Caco-2 (cell line): ENCODE results near the gene HOXC10. TPM values are rescaled to one million over a fixed set of nuclear protein-coding genes. Genes with fewer than 3 reads are reported as not detected.

Experiments used
- BruUV-seq: library from RNA; stranded (reverse); fragments of 400-500 nt; replicated peaks from 2 replicates; lab custom pipeline; 2021; lab: Mats Ljungman, UMichigan
- CTCF ChIA-PET: fragments of 300-600 bp; sonication (Branson Sonifier 250); formaldehyde crosslinking; loops from one replicate; lab custom pipeline; 2022; ENCODE audit warnings: antibody characterized with exemption; lab: Charles Lee
- POLR2A ChIA-PET: fragments of 300-600 bp; sonication (Branson Sonifier 250); formaldehyde crosslinking; loops from one replicate; lab custom pipeline; 2022; ENCODE audit warnings: antibody characterized with exemption; lab: Charles Lee
- DNase-seq, 2 experiments: peaks; one replicate each; pipeline versions ENCODE4 v3.0.0 to v3.0.0-alpha.2; 2020 to 2022
- H3K27me3 ChIP-seq: replicated peaks from 2 replicates; pipeline ENCODE4 v1.6.0; 2011; ENCODE audit warnings: low read length; ENCODE audit not compliant: control insufficient read depth, insufficient read depth
- H3K36me3 ChIP-seq: 2 replicates; pipeline ENCODE4 v1.5.1; 2011; ENCODE audit warnings: low read length; ENCODE audit not compliant: control insufficient read depth, insufficient read depth
- H3K4me1 ChIP-seq: fragments of 250-450 bp; sonication (Bioruptor Pico); 2 replicates; pipeline ENCODE4 v1.5.1; 2020; ENCODE audit warnings: mild to moderate bottlenecking
- H3K4me3 ChIP-seq: 2 replicates; pipeline ENCODE4 v1.5.1; 2011; ENCODE audit warnings: low read depth, mild to moderate bottlenecking, control low read depth, low read length
- H3K9me3 ChIP-seq: fragments of 250-450 bp; sonication (Bioruptor Pico); 2 replicates; pipeline ENCODE4 v1.5.1; 2020; ENCODE audit warnings: mild to moderate bottlenecking, moderate library complexity
- H3K27ac Mint-ChIP-seq: one replicate; pipeline ENCODE4 v1.8.0; 2022; ENCODE audit warnings: mixed read lengths; ENCODE audit not compliant: unreplicated experiment
- H3K27me3 Mint-ChIP-seq: one replicate; pipeline ENCODE4 v1.8.0; 2022; ENCODE audit warnings: mixed read lengths; ENCODE audit not compliant: insufficient read depth, unreplicated experiment
- H3K36me3 Mint-ChIP-seq: one replicate; pipeline ENCODE4 v1.8.0; 2022; ENCODE audit warnings: mild to moderate bottlenecking, mixed read lengths; ENCODE audit not compliant: insufficient read depth, unreplicated experiment
- H3K4me1 Mint-ChIP-seq: one replicate; pipeline ENCODE4 v1.8.0; 2022; ENCODE audit warnings: low read depth, mixed read lengths; ENCODE audit not compliant: unreplicated experiment
- H3K4me3 Mint-ChIP-seq: one replicate; pipeline ENCODE4 v1.8.0; 2022; ENCODE audit warnings: mild to moderate bottlenecking, moderate library complexity, mixed read lengths; ENCODE audit not compliant: unreplicated experiment
- H3K9me3 Mint-ChIP-seq: one replicate; pipeline ENCODE4 v1.8.0; 2022; ENCODE audit warnings: mixed read lengths; ENCODE audit not compliant: unreplicated experiment
- intact Hi-C: fragments of 100-400 bp; cut with micrococcal nuclease; formaldehyde crosslinking; loops from one replicate; pipeline ENCODE4 v1.10.0; 2022; ENCODE audit not compliant: unreplicated experiment
- total RNA-seq: library from RNA; stranded (reverse); gene quantifications from 2 replicates; pipeline ENCODE4 v1.2.3, GENCODE V29; 2022
- TF ChIP-seq, protein P1 (sequence below), 2 experiments: fragments of 200-600 bp in 1 of 2; IDR thresholded peaks; 1 replicate in 1 of 2; 2 replicates in 1 of 2; pipeline versions ENCODE4 v1.5.1 to v1.8.0; 2011 to 2022; ENCODE audit warnings: antibody characterized with exemption in 1 of 2, control low read depth in 1 of 2, inconsistent platforms in 1 of 2, low read depth in 1 of 2, low read length in 1 of 2, mild to moderate bottlenecking in 1 of 2, moderate library complexity in 1 of 2; ENCODE audit not compliant: insufficient read depth in 1 of 2, severe bottlenecking in 1 of 2, unreplicated experiment in 1 of 2

HOXC10 gene
- total RNA-seq, 1 experiment from 2014 or later, result 4.0 TPM

DNA sequence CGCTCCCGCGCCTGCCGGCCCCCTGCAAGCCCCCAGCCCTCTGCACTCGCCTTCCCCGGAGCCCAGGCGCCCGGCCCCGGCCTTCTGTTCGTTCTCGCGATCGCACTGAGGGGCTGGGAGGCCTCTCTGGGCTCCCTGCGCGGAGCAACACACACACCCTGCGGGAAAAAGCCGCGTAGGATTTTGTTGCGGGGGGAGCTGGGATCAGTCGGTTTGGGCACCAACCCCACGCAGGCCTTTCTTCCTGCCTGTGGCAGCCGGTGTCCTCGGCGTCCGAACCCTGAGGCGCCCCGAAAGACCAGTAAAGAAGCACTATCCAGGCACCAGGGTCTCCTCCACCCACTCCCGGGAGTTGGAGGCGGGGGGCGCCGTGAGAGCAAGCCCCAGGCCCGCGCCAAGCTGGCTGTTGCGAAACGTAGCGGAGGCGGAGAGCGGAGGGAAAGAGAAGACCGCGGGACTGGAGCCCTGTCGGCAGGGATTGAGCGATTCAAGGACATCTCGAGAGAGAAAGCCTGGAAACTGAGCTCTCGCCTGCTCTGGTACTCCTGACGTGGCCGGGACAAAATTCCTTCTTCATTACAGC lies 46.0 kb downstream of the HOXC10 start:
- no peak for DNase-seq
- H3K27ac Mint-ChIP-seq, result no peak overlapping the region
- Histone ChIP-seq H3K27me3 (no peaks in the 10 kb centered on the region), H3K36me3 (no peaks in the 10 kb centered on the region; the same call in 1 of the 2 replicates), H3K4me1 (peaks cover 9% of the 10 kb centered on the region), H3K4me3 (no peak overlapping the region), H3K9me3 (no peaks in the 10 kb centered on the region)
- ChIA-PET POLR2A (no interaction called here), CTCF (interaction anchor here (0.6 to 3.8 kb wide), 7 partner anchors 20 to 170 kb away, joined by 4 to 67 read pairs (median 7); partner anchors contain the start of gene HOXC8)
- TF ChIP-seq, protein P1, sequence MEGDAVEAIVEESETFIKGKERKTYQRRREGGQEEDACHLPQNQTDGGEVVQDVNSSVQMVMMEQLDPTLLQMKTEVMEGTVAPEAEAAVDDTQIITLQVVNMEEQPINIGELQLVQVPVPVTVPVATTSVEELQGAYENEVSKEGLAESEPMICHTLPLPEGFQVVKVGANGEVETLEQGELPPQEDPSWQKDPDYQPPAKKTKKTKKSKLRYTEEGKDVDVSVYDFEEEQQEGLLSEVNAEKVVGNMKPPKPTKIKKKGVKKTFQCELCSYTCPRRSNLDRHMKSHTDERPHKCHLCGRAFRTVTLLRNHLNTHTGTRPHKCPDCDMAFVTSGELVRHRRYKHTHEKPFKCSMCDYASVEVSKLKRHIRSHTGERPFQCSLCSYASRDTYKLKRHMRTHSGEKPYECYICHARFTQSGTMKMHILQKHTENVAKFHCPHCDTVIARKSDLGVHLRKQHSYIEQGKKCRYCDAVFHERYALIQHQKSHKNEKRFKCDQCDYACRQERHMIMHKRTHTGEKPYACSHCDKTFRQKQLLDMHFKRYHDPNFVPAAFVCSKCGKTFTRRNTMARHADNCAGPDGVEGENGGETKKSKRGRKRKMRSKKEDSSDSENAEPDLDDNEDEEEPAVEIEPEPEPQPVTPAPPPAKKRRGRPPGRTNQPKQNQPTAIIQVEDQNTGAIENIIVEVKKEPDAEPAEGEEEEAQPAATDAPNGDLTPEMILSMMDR (IDR thresholded peaks at IDR 0.05; ENCODE audit: insufficient read depth in 1 of 2, low read depth in 1 of 2, low read length in 1 of 2, severe bottlenecking in 1 of 2, unreplicated experiment in 1 of 2), result no peak
- intact Hi-C loops, result no loop called here
- no TSS peak for BruUV-seq
- no peaks in the 10 kb centered on the region for H3K27me3 Mint-ChIP-seq
- no peak overlapping the region for H3K4me3 Mint-ChIP-seq
- peaks cover 14% of the 10 kb centered on the region for H3K4me1 Mint-ChIP-seq
- H3K36me3 Mint-ChIP-seq, result peaks cover 13% of the 10 kb centered on the region
- H3K9me3 Mint-ChIP-seq, result no peaks in the 10 kb centered on the region

DNA sequence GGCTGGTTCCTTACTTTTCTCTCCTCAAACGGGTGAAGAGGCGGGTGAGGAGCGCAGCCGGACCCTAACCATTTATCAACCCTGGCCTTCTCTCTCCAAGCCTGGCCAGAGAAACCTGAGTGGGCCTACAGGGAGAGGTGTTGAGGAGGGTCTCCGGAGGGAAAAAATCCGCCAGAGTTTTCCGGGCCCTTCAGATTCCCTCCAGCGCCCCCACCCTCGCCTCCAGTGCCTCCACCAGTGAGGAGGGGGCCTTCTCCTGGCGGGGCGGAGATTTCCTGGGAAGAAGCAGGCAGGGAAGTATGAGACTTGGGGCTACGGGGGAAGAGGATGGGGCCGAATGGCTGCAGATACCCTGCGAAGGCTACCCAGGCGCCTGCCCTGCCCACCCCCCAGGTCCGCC lies 46.5 kb downstream of the HOXC10 start:
- TF ChIP-seq, protein P1 (IDR thresholded peaks at IDR 0.05; ENCODE audit: insufficient read depth in 1 of 2, low read depth in 1 of 2, low read length in 1 of 2, severe bottlenecking in 1 of 2, unreplicated experiment in 1 of 2), result no peak
- no peak overlapping the region for H3K27ac Mint-ChIP-seq
- no peaks in the 10 kb centered on the region for H3K9me3 Mint-ChIP-seq
- no TSS peak for BruUV-seq
- peaks cover 13% of the 10 kb centered on the region for H3K36me3 Mint-ChIP-seq
- Histone ChIP-seq H3K27me3 (no peaks in the 10 kb centered on the region), H3K4me1 (peaks cover 9% of the 10 kb centered on the region), H3K4me3 (no peak overlapping the region), H3K9me3 (no peaks in the 10 kb centered on the region), H3K36me3 (no peaks in the 10 kb centered on the region; the same call in 1 of the 2 replicates)
- CTCF ChIA-PET, result interaction anchor here (0.6 to 3.8 kb wide), 7 partner anchors 20 to 170 kb away, joined by 4 to 67 read pairs (median 25); no protein-coding TSS in a partner anchor
- H3K4me1 Mint-ChIP-seq, result peaks cover 12% of the 10 kb centered on the region
- POLR2A ChIA-PET, result interaction anchor here (1.1 kb wide), 1 partner anchor 160 kb away, joined by 3 read pairs; no protein-coding TSS in a partner anchor
- intact Hi-C loops, result no loop called here
- no peak overlapping the region for H3K4me3 Mint-ChIP-seq
- H3K27me3 Mint-ChIP-seq, result no peaks in the 10 kb centered on the region
- no peak for DNase-seq

DNA sequence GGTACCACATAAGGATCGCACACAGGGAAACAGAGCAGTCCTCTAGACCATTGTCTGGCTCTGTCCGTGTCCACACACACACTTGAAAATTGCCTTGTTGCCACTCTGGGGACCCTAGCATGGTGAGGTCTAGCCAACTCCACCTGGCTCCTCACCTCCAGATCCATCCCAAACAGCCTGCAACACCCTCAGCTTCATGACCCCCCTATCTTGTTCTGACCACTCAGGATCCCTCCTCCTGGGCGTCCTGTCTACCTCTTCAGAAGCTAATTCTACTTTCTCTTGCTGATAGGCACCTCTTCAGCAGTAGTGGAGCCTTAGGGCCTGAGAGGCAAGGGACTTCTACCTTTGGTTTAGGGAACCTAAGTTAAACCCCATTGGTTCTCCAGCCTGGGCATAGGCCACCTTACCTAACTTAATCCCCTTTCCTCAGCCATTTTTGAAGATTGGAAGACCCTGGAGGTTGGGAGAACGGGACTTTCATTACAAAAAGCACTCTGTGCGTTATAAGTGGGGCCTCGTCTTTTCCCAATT lies 47.2 kb downstream of the HOXC10 start:
- Histone ChIP-seq H3K27me3 (no peaks in the 10 kb centered on the region), H3K4me3 (no peak overlapping the region), H3K36me3 (no peaks in the 10 kb centered on the region; the same call in 1 of the 2 replicates), H3K9me3 (no peaks in the 10 kb centered on the region), H3K4me1 (peaks cover 9% of the 10 kb centered on the region)
- no peak for DNase-seq
- POLR2A ChIA-PET, result interaction anchor here (0.9 to 1.8 kb wide), 4 partner anchors 15 to 159 kb away, joined by 3 to 19 read pairs (median 4); no protein-coding TSS in a partner anchor
- CTCF ChIA-PET, result interaction anchor here (0.5 to 3.8 kb wide), 27 partner anchors 8 to 525 kb away, joined by 3 to 67 read pairs (median 6); partner anchors contain the start of genes HOXC10, HOXC4, HOXC8 and SMUG1
- Mint-ChIP-seq H3K27me3 (no peaks in the 10 kb centered on the region), H3K9me3 (no peaks in the 10 kb centered on the region), H3K36me3 (peaks cover 13% of the 10 kb centered on the region), H3K4me3 (no peak overlapping the region), H3K27ac (no peak overlapping the region), H3K4me1 (peaks cover 12% of the 10 kb centered on the region)
- intact Hi-C loops, result loop anchor here (1.0 kb wide), 5 partner anchors 26 to 176 kb away; no protein-coding TSS in a partner anchor
- TF ChIP-seq, protein P1 (IDR thresholded peaks at IDR 0.05; ENCODE audit: insufficient read depth in 1 of 2, low read depth in 1 of 2, low read length in 1 of 2, severe bottlenecking in 1 of 2, unreplicated experiment in 1 of 2), result no peak
- no TSS peak for BruUV-seq
